Activated effector memory CD4-positive, alpha-beta T cell treated with Interleukin-2 at 50 U/mL for 16 hours (primary cell): ENCODE measurements around the gene SPSB1.

ENCODE experiments used
- DNase-seq: peaks from one replicate; pipeline ENCODE4 v3.0.0-alpha.2; 2020

The SPSB1 gene

DNA sequence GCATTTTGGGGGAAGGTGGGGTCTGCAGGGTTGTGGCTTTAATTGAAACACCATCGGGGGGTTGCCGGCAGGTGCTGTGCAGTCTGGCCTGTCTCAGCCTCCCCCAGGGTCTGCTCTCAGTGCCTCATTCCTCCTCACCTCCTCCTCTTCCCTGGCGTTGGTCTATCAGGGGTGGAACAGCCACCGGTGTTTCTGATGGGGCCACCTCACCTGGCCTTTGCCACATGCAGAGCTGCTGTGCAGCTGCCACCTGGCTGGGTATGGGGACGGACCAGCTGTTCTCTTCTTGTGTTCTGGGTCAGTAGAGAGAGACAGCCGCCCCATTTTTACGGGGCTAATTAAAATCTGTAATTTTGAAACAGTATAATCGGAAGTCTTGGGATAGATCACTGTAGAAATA lies 53.9 kb downstream of the SPSB1 start:
- DNase-seq = no peak

DNA sequence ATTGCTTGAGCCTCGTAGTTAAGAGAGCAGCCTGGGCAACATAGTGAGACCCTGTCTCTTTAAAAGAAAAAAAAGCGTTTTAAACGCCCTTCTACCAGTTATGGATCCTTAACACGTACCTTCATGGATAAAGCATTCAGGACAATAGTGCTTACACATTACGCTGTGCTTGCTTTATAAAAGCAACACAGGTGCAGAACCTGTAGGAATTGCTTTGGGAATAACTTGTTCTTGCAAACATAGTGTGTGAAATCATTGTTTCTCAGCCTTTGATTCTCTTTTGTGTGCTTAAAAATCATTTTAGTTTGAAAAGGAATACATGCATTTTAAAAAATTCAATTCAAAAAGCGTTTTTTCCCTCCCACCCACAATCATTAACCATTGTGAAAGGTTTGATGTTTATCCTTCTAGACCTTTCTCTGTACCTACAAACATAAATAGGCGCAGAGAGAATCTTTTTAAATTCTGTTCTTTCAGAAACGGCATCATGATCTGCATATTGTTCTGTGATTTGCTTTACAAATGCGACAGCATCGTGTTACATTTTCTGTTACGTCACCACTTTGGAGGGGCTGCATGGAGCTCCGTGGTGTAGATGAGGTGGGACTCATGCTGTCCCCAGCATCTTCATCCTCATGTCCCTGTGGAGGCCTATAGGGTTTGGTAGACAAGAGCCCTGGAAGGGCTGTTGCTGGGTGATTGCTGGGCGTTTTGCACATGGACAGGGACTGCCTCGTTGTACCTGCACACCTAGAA lies 54.6 kb downstream of the SPSB1 start:
- DNase-seq = no peak

DNA sequence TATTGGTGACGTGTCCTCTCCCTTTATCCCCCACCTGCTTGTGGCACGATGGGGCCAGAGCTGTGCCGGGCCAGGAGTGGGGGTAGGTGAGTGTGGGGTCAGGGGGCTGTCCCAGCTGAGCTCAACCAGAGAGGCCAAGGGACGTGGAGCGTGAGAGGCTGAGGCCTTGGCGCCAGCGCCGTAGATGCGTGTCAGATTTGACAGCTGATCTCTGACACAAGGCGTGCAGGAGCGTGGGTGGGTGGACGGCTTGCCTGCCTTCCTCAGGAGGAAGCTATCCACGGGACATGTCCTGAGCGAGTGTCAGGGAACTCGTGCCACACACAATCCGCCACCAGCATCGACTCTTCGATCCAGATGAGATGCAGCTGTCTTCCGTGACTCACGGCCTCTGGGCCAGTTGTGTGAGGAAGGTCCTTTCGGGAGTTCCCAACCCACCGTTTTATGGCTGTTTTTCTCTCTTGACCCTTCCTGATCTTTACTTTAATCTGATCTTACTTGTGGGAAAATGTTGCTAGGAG lies 56.7 kb downstream of the SPSB1 start:
- no peak for DNase-seq

DNA sequence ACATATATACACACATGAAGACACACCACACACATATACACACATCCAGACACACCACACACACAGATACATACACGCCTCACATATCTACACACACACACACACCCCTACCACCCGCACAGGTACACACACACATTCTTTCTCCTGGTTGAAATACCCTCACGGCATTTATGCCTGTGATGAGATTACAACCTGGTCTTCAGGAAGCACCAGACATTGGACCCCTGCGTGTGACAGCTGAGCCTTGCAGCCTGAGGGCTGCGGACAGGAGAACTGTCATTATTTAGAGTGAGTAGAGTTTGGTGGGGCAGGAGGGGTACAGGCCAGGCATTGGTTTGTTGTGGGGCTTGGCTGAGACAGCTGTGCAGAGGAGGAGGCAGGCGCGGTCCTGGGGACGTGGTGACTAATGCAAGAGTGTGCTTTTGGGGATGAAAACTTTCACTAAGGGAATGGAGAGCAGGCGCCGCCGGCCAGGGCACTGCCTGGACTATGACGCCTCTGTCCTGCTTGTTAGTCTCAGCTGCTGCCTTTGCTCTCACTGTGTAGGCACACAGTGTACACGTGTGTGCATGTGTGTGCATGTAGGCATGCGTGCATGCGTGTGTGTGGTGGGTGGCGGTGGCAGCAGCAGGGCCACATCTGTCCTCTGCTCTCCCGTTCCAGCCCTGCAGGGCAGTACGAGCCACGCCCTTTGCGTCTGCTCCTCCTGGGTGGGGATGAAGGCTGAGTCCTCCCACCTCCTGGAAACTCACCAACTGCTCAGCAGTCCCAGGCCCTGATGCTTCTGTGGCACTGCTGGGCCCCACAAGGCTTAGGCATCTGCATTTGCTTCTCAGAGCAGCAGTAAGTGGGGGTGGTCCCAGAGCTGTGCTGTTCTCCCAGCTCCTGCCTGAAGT lies 57.6 kb downstream of the SPSB1 start:
- no peak for DNase-seq

DNA sequence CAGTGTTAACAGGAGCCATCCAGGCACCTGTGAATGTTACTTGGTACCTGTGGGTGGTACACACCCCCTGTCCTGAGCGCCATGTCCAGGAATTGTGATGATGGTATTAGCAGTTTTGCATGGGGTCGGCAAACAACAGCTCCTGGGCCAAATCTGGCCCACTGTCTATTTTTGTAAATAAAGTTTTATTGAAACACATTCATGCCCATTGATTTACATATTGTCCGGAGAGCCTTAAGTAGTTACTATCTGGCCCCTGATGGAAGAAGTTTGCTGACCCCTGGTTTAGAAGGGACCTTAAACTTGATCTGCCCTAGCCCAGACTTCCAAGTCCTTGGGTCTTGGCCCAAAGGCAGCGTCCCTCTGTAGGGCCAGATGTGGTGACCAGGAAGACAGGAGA lies 58.3 kb downstream of the SPSB1 start:
- no peak for DNase-seq

DNA sequence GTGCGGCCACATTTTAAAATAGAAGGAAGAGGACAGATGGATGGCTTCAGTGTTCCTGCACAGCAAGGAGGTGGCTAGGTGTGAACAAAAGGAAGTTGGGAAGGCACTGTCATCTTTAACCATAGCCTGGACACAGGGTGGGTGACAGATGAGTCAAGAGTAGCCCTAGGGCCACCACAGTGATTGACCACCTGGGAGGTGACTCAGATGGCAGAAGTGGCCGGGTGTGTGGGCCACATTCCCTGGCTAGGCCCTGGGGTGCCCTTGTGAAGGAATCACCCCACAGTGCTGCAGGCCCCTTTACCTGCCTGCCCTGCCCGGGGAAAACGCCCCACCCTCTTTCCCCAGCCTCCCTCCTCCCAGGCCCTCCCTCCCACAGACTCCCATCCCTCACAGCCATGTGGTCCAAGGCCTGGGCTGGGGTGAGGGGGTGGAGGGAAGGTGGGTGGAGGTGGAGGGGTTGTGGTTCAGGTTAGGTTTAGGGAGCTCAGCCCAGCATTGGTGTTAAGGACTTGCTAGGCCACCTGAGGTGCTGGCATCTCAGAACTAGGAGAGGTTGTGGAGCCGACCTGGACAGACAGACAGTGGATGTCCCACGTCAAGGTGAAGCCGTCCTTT lies 59.1 kb downstream of the SPSB1 start:
- no peak for DNase-seq

DNA sequence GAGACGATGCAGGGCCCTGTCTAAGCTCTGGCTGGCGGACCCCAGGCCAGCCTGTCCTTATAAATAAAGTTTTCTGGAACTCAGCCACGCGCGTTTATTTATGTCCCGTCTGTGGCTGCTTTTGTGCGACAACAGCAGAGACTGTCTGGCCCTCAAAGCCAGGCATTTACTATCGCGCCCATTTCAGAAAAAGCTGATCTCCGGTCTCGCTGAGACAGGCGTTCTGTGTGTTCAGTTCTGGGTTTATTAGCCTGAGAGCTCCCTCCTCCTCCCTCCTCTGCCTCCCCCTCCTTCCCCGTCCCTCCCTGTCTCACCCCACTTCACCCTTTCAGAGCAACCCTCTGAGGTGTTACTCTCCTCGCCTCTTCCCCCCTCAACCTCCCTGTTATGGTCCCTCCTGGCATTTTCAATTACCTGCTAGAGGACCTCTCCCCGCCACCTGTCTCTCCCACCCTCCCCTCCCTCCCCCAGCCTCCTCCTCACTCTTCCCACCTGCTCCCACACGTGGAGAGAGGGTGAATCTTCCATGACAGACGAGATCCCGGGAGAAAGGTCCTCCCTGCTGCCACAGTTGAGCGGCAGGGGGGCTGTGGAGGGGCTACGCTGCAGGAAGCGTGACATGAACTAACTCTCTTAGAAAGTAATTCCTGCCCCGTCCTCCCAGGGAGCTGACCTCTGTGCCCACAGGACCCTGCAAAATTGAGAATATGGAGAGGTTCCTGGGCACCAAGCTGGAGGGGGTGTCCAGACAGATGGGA lies 59.9 kb downstream of the SPSB1 start:
- DNase-seq = no peak

DNA sequence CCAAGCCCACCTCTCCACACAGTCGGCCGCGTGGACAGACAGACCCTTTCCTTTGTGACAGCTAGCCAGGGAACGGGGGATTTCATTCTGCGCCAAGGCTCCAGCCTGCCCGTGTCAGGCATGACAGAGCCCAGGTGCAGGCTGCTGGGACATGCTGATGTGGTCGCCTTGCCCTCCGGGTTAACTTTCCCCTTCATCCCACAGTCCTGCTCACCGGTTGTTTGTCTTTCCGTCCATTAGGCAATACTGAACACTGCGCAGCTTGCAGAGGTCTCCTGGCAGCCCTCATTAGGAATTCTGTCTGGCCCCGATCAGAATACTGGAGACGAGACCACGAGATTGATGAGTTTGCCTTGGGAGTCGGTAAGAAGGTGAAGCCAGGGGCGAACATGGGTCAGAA lies 62.8 kb downstream of the SPSB1 start:
- DNase-seq = no peak

DNA sequence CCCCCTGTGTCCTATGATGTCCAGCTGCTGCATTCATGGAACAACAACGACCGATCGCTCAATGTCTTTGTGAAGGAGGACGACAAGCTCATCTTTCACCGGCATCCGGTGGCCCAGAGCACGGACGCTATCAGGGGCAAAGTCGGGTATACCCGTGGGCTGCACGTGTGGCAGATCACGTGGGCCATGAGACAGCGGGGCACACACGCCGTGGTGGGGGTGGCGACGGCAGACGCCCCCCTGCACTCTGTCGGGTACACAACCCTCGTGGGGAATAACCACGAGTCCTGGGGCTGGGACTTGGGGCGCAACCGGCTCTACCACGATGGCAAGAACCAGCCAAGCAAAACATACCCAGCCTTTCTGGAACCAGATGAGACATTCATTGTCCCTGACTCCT lies 63.3 kb downstream of the SPSB1 start:
- DNase-seq = no peak

DNA sequence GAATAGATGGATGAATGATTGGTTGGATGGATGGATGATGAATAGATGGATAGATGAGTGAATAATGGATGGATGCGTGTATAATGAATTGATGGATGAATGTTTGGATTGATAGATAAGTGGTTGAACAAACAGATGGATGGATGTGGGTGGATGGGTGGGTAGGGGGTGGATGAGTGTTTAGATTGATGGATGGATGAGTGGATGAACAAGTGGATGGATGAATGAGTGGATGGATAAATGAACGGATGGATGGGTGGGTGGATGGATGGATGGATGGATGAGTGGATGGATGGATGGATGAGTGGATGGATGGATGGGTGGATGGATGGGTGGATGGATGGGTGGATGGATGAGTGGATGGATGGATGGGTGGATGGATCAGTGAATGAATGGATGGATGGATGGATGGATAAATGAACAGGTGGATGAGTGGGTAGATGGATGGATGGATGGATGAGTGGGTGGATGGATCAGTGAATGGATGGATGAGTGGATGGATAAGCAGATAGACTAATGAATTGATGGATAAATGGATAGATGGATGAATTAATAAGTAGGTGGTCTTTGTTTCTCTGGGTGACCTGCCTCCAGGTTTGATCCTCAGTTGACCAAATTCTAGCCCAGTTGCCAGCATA lies 64.3 kb downstream of the SPSB1 start:
- DNase-seq = no peak

DNA sequence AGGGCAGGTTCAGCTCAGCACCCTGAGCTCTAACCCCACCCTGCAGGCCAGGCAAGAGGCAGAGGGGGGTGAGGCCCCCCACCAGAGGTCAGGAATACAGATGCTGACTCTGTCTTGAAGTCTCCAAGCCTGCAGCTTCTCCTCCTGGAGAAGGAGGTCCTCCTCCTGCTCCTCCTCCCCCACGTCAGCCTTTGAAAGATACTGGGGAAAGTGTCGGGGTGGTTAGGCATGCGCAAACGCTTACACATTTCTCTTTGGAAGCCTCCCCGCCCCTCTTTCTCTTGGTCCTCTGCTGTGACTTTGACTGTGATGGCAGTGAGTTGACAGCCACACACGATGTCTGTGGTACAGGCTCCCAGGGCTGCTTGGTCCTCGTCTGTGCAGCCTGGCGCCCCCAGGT lies 65.3 kb downstream of the SPSB1 start:
- DNase-seq = no peak

DNA sequence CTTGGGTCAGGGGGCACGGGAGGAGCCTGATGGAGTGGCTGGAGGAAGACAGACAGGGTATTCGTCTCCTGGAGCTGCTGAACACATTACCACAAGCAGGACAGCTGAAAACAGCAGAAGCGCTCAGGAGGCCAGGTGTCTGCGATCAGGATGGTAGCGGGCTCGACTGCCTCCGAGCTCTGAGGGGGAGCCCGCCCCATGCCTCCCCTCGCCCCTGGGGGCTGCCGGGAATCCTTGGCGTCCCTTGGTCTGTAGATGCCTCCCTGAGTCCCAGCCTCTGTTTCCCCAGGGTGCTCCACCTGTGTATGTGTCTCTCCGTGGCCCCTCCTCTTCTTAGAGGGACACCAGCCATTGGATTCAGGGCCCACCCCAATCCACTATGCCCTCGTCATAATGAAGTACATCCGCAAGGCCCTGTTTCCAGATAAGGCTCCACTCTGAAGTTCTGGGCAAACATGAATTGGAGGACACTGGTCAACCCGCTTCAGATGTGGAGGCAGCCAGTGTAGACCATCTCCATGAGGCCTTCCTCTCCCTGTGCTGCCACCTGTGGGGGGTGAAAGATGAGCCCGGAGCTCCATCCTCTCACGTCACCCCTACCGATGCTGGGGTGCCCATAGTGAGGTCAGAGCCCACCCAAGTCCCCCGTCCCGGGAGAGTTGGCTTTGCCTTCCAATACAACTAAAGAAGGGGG lies 67.8 kb downstream of the SPSB1 start:
- DNase-seq = no peak

DNA sequence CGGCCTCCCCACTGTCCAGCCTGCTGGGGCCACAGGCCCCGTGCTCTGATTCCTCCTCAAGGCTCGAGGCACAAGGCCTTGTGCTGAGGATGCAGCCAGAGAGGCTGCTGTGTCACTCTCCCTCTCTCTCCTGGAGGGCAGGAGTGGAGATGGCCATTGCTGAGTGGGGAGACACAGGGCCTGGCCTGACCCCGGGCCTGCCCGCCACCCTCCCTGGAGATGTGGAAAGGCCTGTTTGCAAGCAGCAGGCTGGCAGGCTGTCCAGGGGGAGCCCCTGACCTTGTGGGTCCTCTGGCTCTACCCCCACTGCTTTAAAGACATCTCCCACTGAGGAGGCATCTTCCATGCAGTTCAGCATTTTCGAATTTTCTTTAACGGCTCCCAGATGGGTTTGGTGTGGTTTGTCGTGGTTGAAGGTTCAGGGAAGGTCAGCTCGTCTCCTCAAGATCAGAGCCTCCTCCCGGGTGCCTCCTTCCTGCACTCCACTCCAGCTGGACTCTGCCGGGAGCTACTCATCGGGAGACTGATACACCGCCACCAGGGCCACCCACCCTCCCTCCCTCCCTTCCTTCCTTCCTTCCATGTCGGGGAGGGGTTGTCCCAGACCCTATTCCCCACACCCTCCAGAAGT lies 69.1 kb downstream of the SPSB1 start:
- DNase-seq = no peak

DNA sequence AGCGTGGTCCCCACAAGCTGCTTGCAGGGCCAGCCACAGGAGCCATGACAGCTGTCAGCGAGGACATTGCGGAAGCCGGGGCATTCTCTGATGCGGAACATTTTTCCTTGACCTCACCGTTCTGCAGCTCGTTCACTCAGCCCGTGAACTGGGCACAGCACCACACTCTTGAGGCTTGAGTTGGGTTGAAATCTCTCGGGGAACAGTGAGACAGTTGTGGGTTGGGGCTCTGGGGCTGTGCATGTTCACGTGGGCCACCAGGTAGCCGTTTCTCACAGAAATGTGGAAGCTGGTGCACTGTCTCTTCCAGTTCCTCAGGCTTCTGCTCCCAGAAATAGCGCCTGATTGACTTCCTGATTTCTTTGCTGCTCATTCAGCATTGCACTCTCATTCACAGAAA lies 69.8 kb downstream of the SPSB1 start:
- no peak for DNase-seq

DNA sequence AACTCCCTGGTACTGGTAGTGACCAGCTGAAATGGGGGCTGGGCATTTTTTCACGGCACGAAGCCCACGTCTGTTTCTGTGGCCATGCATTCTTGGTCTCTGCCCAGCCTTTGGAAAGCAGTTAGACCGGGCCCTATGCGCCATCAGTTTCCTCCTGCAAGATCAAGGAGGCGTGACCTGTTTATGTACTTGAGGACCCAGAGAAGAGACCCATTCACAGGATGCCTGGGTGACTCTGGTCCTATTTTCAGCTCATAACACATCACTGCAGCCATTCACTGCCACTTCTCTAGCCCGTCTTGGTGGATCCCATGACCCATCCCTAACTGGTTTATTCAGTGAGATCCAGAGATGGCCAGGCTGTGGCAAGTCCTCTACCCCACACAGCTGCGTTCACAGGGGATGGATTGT lies 70.4 kb downstream of the SPSB1 start:
- DNase-seq = no peak

DNA sequence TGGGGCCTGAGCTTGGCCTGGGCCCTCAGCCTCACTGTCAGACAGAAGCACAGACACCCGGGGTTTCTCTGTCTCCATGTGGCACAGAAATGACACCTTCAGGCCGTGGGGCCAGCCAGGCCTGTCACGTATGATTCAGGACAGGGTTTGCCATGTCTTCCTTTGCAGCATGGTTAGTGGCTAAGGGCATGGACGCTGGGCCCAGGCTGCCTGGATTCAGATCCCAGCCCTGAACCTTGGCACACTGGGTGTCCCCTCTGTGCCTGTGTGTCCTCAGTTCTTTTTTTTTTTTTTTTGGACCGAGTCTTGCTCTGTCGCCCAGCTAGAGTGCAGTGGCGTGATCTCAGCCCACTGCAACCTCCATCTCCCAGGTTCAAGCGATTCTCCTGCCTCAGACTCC lies 73.6 kb downstream of the SPSB1 start:
- DNase-seq = no peak

DNA sequence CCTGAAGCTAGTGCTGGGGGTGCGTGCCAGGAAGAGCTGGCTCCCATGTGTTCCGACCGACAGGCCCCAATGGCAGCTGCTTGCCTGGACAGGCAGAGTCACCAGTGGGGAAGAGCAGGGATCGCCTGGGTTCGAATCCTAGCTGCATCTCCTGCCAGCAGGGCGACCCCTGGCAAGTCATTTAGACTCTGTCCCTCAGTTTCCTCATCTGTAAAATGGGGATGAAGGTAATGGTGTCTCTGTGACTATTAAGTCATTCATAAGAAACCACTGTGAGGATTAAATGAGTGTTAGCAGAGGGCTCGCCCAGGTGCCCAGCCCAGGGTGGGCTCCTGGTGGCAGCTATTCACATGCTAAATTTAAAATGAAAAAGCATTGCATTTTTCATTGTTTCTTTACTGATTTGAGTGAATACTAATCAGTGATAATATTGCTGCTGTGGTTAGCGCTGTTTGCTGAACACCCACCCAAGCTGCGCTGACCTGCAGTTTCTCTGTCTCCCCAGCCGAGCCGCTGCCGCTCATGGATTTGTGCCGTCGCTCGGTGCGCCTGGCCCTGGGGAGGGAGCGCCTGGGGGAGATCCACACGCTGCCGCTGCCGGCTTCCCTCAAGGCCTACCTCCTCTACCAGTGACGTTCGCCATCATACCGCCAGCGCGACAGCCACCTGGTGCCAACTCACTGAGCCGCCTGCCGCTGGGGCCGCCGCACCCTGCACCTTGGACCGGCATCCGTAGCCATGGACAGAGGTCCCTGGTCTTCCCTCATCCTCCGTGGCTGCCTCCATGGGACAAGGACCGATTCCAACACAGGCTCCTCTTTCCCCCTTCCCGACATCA lies 74.5 kb downstream of the SPSB1 start:
- no peak for DNase-seq

DNA sequence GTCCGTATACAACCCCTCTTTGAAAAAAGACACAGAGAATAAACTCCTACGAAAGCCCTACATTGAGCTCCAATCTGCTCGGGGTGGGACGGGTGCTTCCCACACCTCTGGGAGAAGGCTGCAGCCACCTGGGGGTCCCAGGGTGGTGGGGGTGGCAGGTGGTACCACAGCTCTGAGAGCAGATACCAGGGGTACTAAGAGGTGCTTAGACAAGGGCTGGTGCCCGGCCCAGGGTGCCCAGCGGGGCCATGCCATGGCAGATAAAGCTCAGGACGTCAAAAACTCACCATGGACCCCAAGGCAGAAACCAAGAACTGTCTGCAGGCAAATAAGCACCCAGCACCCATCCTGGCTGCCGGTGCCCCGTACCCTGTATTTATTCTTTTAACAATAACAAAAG lies 75.1 kb downstream of the SPSB1 start:
- no peak for DNase-seq

DNA sequence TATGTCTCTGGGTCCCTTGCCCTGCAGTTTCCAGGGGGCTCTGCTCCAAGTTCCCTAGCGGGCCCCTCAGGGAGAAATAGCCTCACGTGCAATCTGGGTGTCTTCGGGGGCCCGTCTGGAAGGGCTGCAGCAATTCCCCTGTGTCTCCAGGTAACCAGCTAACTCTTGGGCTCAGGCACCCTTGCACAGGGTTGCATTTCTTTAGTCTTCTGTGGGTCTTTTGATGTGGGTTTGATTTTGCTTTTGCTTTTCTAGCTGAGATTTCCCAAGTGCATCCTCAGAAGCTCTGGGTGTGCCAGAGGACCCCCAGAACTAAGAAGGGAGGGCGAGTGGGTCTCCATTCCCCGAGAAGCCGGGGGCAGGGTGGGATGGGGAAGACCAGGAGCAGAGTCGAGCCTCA lies 75.7 kb downstream of the SPSB1 start:
- no peak for DNase-seq
